ENCODE measurements around the gene IL1A.

- TF ChIP-seq ZNF274 (IDR thresholded peaks at IDR 0.05; ENCODE audit: low read depth, low read length) (no peak), YY1 (IDR thresholded peaks at IDR 0.05; ENCODE audit: insufficient read depth, insufficient read length) (no peak), SUZ12 (IDR thresholded peaks at IDR 0.05; ENCODE audit: extremely low read depth, insufficient read depth, insufficient read length) (no peak)
Measured at GRCh38 chr2:112774536-112775285, 9.6 kb downstream of the IL1A start.
